SHP77 (cell line): Measurements from ENCODE around the gene TMEM18.
"Not testable (repeated sequence)": the region's sequence is repeated elsewhere in the genome, so short reads cannot be mapped to it uniquely, and the experiment has no call there.

Source experiments
- DNase-seq, 2 experiments: peaks; one replicate each; lab custom pipeline; 2025; lab: John Stamatoyannopoulos, UW

Gene TMEM18

DNA sequence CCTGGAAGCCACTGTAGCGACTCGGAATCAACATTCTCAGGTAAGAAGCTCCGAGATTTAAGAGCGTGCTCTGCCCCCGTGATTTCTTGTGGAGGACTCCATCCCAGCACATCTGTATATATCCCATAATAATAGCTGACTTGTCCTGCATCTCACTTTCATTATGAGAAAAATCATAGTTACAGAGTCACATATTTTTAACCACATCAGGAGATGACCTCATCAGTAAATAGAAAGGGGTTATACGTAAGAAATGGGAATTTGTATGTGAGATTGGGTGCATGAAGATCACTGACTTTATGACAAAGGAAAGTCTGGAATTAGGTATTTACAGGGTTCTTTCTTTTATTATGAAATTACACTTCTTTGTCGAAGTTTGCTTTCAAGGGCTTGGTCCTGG, 16.4 kb upstream of the TMEM18 start:
- DNase-seq: peak; percentile 49 to 55

DNA sequence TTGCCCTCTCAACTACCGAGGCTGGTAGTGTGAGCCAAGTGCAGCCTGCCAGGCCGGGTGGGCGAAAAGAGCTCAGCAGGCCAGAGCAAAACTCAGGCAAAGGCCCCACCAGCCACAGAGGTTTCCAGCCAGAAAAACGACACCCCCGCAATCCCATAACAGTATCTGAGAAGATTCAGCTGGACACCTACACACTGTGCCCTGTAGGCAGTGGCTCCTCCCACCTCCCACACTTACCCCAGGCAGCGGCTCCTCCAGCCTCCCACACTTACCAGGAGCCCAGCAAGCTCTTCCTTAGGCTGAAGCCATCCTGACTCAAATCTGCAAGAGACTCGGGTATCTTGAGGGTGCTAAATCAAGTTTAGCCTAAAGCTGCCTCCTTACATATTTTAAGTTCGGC, 15.6 kb upstream of the TMEM18 start:
- DNase-seq: peak; percentile 89

DNA sequence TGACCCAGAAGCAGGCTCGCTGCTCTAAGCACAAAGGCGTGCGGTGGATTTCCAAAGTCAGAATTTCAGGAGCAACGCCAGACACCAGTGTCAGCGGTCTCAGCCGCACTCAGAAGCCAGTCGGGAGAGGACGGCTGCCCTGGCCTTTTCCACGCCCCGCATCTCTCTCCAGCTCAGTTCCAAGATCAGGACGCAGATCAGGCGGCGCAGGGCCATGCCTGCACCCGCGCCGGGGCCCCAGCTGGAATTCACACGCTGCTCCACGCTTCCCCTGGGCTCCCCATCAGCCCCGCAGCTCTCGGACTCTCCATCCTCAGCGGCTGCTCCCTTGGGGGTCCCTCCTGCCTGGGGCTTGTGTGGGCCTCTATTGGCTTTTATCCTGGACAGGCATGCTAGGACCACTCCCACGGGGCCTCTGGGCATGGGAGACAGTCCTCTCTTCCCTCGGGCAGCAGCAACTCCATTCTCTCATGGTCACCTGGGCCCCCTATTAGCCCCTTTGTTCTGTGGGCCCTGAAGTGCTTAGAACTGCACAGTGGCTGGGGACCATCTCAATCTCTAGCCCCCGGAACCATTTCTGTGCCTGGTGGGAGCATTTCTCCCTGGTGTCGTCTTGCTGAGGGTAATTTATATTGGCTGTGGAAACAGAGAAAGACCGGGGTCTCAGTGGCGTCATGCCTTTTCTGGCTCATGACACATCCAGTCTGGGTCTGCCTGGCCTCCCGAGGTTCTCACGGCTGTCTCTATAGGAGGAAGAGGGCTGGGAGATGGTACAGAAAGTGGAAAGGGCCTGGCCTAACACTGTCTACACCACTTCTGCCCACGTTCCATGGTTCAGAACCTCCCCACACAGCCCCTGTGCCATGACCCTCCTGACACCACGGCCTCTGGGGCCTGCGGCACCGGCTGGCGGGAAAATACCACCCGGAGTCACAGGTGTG, 14.9 kb upstream of the TMEM18 start:
- peak; percentile 75 to 78 for DNase-seq

DNA sequence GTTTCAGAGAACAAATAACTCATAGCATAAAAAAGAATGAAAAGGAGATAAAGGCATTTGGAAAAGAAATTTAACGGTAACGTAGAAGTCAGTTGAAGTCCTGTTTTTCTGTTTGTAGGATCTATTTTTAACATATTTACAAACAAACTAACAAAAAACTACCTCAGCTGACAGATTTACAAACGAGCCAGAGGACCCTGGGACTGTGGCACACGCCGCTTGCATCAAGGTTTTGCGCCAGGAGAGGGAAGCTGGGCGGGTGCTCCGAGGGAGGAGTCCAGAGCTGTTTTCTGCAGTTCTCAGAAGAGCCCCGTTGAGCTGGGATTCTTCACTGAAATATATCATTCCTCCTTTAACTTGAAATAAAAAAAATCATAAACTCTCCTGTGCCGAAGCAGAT, 13.6 kb upstream of the TMEM18 start:
- peak; percentile 27 to 76 for DNase-seq

DNA sequence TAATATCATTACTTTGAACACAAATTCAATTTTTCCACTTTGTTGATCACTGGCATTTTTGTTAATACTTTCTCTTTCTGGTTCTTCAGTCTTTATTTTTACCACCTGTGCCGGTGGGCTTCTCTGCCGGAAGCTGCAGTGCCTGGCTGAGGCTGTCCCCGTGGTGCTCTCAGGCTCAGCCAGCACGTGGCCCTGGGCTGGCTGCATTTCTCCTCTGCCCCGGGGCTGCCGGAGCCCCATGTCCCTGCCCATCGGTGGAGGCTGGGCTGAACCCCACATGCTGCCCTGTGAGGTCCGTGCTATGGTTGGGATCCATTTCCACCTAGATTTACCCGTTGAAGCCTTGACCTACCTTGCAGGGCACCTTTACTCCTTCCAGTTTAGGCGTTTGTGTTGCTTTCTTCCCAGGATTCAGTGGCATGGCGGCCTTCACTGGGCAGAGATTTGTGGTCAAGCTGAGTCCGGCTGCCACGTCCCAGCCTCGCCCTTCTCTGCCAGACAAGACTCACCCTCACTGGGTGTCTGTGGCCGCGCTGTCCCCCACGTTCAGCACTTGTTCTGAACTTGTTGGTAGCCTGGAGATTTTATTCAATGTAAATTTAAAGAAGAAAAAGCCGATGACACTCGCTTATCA, 12.8 kb upstream of the TMEM18 start:
- DNase-seq: no peak

DNA sequence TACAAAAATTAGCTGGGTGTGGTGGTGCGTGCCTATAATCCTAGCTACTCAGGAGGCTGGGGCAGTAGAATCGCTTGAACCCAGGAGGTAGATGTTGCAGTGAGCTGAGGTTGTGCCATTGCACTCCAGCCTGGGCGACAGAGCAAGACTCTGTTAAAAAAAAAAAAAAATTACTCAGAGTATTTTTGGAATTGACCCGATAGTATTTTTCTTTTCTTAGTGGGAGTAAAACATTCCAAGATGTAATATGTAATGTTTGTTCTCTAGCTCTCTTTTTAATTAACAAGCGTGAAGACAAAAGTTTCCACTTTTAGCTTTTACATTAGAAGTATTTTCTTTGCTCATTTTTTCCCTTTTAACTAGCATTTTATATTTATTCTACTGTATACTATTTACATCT, 12.0 kb upstream of the TMEM18 start:
- no peak for DNase-seq

DNA sequence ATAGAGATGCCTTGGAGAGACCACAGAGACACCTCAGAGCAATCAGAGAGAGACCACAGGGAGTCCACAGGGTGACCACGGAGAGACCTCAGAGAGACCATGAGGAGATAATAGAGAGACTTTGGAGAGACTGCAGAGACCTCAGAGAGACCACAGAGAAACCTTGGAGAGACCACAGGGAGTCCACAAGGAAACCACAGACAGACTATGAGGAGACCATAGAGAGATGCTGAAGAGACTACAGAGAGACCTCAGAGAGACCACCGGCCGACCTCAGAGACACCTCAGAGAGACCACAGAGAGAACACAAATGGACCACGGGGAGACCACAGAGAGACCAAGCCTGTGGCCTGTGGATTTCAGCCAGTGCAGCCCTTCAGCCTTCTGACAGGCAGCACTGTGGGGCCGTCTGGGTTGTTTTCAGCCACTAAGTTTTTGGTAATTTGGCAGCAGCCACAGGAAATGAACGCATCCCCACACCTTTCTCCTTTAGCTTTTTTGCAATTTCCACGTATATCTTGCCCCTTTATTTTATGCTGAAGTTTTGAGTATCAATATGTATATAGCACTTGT, 11.4 kb upstream of the TMEM18 start:
- no peak for DNase-seq

DNA sequence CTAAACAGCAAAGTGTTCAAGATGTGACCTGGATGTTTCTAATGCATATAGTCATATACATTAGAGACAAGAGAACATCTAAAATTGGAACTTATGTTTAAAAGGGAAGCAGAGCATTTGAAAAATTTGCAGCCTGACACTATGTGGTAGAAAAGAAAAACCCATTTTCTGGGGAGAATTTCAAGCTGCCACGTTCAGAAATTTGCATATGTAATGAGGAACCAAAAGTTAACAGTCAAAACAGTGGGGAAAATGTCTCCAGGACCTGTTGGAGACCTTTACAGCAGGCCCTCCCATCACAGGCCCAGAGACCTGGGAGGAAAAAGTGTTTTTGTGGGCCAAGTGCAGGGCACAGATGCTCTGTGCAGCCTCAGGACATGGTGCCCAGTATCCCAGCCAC, 8.2 kb upstream of the TMEM18 start:
- DNase-seq: no peak

DNA sequence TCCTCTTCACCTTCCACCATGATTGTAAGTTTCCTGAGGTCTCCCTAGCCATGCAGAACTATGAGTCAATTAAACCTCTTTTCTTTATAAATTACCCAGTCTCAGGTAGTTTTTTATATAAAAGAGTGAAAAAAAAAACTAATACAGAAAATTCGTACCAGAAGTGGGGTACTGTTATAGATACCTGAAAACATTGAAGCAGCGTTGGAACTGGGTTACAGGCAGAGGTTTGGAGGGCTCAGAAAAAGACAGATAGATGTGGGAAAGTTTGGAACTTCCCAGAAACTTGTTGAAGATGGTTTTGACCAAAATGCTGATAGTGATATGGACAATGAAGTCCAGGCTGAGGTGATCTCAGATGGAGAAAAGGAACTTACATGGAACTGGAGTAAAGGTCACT, 7.7 kb upstream of the TMEM18 start:
- DNase-seq: not testable (repeated sequence)

DNA sequence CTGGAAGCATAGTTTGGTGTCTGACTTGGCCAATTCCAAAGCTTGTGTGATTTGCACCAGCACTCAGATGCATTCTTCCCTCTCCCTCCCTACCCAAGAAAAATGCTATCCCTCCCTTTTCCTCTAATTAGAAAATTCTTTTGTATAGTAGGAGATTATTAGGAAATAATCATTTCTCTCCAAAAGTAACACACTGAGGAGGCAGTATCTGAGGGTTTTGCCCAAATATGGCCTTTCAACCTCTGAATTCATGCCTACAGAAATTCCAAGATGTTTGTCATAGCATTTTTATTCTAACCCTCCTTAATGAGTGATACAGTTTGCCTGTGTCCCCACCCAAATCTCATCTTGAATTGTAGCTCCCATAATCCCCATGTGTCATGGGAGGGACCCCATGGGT, 5.0 kb upstream of the TMEM18 start:
- no peak for DNase-seq

DNA sequence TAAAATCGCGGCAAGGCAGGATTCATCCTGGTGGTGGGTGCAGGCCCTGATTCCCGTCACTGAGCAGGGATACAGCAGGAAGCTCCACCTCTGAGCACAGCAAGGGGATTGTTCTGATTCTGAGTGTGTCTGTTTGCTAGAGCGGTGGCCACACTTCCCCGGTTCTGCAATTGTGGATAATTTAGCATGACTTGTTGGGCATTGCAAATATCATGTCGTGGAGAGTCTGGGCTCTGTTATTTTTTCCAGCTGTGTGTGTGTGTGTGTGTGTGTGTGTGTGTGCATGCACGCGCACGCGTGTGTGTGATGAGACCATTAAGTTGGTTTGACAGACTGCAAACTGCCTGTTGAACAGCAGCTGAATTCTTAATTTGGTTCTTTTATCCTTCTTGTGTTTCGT, 4.1 kb upstream of the TMEM18 start:
- no peak for DNase-seq

DNA sequence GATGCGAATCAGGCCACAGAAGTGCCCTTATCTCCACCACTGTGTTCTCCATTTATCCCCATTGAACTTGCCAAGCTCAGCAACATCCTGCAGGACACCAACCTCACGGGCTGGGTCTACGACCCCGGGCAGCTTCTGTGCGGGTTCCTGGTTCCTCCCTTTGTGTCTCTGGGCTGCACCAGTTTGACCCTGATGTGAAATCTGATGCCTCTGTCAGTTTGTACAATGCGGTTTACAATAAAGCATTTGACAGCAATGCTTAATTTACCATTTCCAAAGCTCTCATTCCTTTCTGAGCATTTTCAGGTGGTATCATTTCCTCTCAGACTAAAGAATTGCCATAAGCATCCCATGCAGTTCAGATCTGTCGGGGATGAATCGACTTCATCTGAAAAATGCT, 3.3 kb upstream of the TMEM18 start:
- DNase-seq: no peak

DNA sequence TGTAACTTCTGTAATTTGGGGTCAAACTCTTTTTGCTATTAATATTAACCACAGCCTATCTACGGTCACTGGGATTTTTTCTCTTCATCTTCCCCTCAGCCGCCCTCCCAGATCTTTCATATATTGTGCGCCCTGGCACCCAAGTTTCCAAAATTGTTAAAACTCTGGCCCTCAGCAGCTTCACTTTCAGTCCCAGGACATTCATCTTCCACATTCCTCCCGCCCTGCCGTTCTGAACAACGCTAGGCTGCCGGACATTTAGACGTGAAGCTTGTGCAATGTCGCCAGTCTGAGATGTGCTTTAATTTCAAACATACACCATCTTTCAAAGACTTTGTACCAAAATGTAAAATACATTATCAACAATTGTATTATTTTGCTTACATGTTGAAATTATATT, 1.8 kb upstream of the TMEM18 start:
- DNase-seq: no peak

DNA sequence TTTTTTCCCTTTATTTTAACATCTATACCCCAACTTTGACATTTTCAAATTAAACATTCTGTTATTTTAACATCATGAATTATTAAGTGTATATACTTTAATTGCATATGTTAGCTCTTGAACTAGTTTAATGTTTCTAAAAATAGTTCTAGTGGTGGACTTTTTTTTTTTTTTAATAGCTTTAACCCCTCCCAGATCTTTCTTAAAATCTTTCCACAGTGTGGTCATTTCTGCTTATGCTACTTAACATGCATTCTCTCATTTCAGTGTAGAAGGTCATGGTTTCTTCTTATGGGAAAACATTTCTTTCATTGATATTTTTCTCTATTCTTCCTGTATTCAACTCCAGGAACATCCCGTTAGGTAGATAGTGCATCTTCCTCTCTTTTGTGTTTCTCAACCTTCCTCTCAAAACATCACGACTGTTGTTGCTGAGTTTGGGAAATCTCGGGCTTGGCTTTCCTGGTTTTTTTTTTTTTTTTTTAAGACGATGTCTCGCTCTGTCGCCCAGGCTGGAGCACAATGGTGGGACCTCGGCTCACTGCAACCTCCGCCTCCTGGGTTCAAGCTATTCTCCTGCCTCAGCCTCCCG, 849 bp upstream of the TMEM18 start:
- no peak for DNase-seq

DNA sequence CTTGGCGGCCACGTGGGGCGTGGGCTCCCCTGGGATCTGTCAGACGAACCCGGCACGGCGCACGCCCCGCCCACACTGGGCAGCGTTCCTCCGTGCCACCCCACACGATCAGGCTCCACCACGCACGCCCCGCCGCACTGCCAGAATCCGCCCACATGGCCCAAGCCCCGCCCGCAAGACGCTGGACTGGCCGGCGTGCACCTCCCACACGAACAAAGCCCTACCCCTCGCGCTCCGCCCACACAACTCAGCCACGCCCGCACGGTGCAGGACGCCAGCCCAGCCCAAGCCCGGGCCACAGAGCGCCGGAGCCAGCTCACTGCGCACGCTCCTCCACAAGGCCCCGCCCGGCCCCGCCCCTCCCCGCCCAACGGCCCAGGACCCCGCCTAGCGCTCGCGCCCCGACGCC, 555 bp downstream of the TMEM18 start:
- peak; percentile 94 to 98 for DNase-seq

DNA sequence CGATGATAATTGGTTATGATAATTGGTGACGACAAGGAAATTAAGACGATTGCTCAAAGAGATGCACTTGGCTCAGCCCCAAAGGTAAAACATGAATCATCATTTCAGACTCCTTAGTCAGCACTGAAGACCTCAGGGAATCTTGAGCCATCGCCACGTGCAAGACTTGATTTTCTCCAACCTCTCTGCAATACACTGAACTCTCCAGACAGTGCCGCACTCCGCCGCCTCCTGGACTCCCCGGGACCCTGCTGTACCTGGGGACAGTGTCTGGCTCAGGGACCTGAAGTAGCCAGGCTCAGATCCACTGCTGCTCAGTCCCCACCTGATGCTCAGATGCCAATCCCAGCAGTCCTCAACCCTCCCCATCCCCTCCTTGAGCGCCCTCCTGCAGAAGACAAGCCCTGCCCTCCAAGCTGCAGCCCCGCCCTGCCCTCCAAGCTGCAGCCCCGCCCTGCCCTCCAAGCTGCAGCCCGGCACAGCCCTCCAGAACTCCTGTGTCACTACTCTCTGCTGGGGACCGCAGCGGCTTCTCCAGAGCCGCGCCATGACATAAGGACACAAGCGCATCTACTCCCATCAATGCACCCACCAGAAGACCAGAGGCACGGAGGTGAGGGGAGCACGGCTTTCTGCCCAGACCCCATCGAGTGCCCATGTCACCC, 1.1 kb downstream of the TMEM18 start:
- peak in 1 of 2 experiments; percentile 54 for DNase-seq

DNA sequence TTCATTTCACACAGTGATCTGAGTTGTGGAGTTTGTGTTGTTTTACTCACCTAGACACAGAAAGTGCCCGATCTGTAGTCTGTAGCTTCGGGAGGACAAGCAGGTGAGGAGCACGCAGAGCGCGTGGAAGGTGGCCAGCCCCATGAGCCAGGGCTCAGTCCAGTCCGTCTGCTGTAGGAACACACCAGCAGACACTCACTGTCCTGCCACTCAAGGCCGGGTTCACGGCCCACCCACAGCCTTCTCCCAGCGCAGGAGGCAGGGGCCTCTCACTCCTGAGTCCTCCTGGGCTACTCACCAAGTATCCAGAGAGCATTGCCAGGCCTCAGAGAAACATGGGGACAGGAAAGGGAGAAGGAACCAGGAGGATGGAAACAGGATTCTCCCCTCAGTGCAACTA, 1.7 kb downstream of the TMEM18 start:
- DNase-seq: no peak

DNA sequence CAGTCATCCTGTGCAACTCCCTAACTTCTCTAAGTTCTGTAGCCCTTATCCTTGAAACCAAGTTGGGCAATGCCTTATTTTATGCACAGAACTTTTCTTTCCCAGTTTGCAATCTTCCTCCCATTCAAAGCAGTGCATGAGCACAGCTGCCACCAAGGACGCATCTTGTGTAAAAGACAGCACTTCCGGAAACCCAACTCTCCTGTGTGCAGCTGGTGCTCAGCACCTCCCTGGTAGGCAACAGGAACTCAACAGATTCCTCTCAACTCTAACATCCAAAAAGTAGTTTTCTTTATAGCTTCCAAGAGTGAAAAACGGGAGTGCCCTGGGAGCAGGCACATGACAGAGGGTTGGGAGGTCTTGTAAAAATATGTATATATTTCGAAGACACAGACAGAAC, 2.2 kb downstream of the TMEM18 start:
- no peak for DNase-seq

DNA sequence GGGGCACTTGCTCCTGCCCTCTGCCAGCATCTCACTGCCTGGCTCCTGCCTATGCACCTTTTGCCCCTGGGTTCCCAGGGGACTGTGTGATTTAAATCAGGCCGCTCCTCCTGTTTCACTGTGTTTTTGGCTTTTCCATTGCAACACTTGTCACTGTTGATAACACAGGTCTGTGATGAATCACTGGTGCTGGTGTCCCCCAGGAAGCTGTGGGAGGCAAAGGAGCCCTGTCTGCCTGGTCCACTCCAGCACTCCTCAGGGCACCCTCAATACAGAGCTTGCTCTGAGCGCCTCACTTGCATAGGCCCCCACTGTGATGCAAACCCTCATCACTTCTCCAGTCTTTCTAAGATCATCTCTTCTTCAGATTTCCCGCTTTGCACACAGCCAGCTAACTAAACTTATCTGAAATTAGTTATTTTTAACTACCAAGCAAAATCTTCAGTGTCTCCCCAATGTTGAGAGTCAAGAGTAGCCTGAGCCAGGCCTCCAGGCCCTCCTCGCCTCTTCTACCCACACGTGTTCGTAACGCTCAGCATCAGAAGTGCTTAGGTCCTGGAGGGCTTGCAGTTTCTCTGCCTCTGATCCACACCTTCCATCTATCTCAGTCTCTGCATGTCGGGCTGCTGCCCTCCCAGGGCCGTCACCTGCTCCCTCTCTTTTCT, 2.8 kb downstream of the TMEM18 start:
- no peak for DNase-seq

DNA sequence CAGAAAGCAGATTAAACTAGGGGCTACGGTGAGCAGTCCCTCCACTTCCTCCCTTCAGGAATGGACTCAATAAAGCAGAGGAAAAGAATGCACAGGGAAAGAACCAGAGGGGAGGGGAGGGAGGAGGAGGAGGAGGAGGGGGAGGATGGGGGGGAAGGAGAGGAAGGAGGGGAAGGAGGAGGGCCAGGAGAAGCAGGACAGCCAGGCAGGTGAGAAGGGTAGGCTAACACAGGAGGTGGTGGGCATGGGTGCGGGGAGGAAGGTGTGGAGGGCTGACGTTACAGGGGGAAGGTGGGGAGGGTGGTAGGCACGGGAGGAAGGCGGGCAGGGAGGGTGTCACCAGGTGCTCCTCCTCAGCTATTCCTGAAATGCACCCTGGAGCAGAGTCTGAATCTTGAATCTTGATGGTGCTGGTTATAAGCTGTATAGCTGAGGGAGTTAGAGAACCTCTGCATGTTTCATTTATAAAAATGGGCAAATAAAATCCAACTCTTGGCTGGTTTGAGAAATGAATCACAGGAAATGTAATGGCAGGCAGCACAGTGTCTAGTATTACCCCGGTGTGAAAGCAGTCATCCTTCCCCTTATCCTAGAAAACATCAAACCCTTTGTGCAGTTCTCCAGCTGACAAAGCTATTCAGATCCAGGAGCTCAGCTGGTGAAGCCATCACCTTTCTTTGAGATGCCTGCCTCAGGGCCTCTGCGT, 3.4 kb downstream of the TMEM18 start:
- no peak for DNase-seq

DNA sequence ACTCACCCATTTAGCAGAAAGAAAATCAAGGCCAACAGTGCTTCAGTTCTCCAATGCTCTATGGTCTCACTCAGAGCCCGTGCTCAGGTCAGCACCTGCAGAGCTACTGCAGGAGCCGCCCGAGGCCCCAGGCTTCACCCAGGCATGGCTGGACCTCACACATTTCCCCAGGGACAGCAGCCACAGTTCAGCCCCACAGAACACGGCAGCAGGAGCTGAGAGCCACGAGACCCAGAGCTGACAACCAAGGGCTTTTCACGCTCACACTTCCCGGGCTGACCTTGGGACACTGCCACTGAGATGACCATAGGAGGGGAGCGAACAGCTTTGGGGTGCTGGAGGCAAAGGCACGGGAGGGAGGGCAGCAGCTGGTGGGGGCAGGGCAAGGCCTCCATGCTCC, 4.2 kb downstream of the TMEM18 start:
- no peak for DNase-seq
